ENCODE results near the gene ENTPD8.

ENTPD8 gene

DNA sequence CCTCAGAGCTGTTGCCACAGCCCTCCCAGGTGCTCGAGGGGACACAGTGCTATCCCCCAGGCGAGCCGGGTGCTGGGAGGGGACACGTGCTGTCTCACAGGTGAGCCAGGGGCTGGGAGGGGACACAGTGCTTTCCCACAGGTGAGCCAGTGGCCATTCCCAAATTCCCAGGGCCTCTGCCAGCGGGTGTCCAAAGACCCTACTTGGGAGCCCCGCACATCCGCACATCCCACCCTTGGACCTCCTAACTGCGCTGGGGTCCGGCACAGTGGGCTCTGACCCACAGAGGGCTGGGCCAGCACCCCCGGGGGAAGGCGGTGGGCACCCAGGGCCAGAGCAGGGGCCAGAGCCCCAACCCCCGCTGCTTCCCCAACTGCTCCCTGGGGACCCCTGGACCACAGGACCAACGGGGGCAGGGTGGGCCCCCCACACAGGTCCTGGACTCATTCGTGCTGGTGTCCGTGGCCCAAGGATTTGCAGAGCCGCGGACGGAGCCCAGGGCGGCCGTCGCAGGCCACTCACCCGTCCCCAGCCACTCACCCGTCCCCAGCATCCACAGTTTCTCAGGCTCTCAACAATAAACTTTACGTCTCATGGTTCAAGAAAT is 36.1 kb downstream of the ENTPD8 start:
- TF ChIP-seq CTCF (conservative IDR thresholded peaks at IDR 0.05; ENCODE audit: low read depth, low read length) = no peak
- no peak for DNase-seq (ENCODE audit: low read depth)
- H3K4me3 ChIP-seq (ENCODE audit: low read depth, low read length) = no peak overlapping the region

- no peak for TF ChIP-seq CTCF (conservative IDR thresholded peaks at IDR 0.05; ENCODE audit: low read depth, low read length)
- no peak overlapping the region for H3K4me3 ChIP-seq (ENCODE audit: low read depth, low read length)
- DNase-seq (ENCODE audit: low read depth) = no peak
Measured at GRCh38 chr9:137403269-137403668, 37.9 kb downstream of the ENTPD8 start.

- DNase-seq (ENCODE audit: low read depth) = no peak
- TF ChIP-seq CTCF (conservative IDR thresholded peaks at IDR 0.05; ENCODE audit: low read depth, low read length) = no peak
- no peak overlapping the region for H3K4me3 ChIP-seq (ENCODE audit: low read depth, low read length)
Measured at GRCh38 chr9:137402746-137403145, 38.4 kb downstream of the ENTPD8 start.

- no peak for TF ChIP-seq CTCF (conservative IDR thresholded peaks at IDR 0.05; ENCODE audit: low read depth, low read length)
Measured at GRCh38 chr9:137398561-137399468, 42.3 kb downstream of the ENTPD8 start.

DNA sequence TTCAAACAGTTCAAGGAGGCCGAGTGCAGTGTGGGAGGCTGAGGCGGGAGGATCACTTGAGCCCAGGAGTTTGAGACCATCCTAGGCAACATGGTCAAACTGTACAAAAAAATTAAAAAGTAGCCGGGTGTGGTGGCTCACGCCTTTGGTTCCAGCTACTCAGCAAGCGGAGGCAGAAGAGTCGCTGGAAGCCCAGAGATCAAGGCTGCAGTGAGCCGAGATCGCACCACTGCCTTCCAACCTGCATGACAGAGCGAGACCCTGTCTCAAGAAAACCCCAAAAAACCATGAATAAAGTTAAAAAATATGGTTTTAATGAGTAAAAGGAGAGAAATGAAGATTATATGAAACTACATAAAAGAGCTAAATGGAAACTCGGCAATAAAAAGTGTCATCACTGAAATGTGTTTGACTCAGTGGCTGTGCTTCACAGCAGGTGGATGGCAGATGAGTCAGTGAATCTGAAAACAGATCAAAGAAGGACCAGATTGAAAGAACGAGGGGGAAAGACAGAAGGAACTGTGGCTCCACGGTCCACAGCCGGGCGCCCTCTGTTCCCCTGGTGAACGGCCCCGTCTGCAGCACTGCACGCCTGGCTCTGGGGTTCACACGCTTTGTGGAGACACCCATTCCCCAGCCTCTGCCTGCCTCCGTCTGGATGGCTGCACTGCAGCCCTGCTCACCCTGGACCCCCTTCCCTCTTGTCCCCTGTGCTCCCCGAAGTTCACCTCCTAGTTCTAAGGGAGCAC is 43.3 kb downstream of the ENTPD8 start:
- no peak overlapping the region for H3K4me3 ChIP-seq (ENCODE audit: low read depth, low read length)
- DNase-seq (ENCODE audit: low read depth) = no peak
- TF ChIP-seq CTCF (conservative IDR thresholded peaks at IDR 0.05; ENCODE audit: low read depth, low read length) = no peak

More at GRCh38 chr9:137398561-137399468, 42.3 kb downstream of the ENTPD8 start:
- no peak overlapping the region for H3K4me3 ChIP-seq (ENCODE audit: low read depth, low read length)
- DNase-seq (ENCODE audit: low read depth) = no peak

- H3K4me3 ChIP-seq (ENCODE audit: low read depth, low read length) = no peak overlapping the region
- no peak for TF ChIP-seq CTCF (conservative IDR thresholded peaks at IDR 0.05; ENCODE audit: low read depth, low read length)
- DNase-seq (ENCODE audit: low read depth) = no peak
Measured at GRCh38 chr9:137396634-137397367, 44.4 kb downstream of the ENTPD8 start.
